ENCODE results near the gene RAB42.

Gene RAB42

GRCh38 chr1:28604962-28605361 lies 12.9 kb downstream of the RAB42 start:
- TF ChIP-seq TAF1 (IDR thresholded peaks at IDR 0.05; ENCODE audit: low read depth) = no peak

- TF ChIP-seq RAD21 (IDR thresholded peaks at IDR 0.05; ENCODE audit: low read depth) (no peak), FOXM1 (IDR thresholded peaks at IDR 0.05; ENCODE audit: borderline replicate concordance, low read depth) (no peak), YY1 (IDR thresholded peaks at IDR 0.05; ENCODE audit: low read depth) (no peak), EGR1 (IDR thresholded peaks at IDR 0.05) (no peak), REST (IDR thresholded peaks at IDR 0.05; ENCODE audit: low read depth) (no peak), CEBPB (IDR thresholded peaks at IDR 0.05) (no peak), ZBTB7A (IDR thresholded peaks at IDR 0.05; ENCODE audit: low read depth) (no peak), EP300 (IDR thresholded peaks at IDR 0.05; ENCODE audit: borderline replicate concordance) (no peak), CREB1 (IDR thresholded peaks at IDR 0.05; ENCODE audit: low read depth) (no peak), TEAD4 (IDR thresholded peaks at IDR 0.05) (no peak), TAF1 (IDR thresholded peaks at IDR 0.05; ENCODE audit: low read depth) (no peak), USF1 (IDR thresholded peaks at IDR 0.05) (no peak), TCF12 (IDR thresholded peaks at IDR 0.05; ENCODE audit: low read depth) (no peak), NFIC (IDR thresholded peaks at IDR 0.05) (no peak)
- TF ChIP-seq, protein P1, sequence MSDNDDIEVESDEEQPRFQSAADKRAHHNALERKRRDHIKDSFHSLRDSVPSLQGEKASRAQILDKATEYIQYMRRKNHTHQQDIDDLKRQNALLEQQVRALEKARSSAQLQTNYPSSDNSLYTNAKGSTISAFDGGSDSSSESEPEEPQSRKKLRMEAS (IDR thresholded peaks at IDR 0.05) = no peak
Observed at GRCh38 chr1:28606771-28607170, 14.7 kb downstream of the RAB42 start.

- no peak for TF ChIP-seq EGR1 (IDR thresholded peaks at IDR 0.05)
- no peak for TF ChIP-seq TCF12 (IDR thresholded peaks at IDR 0.05; ENCODE audit: low read depth)
- no peak for TF ChIP-seq NFIC (IDR thresholded peaks at IDR 0.05)
- TF ChIP-seq YY1 (IDR thresholded peaks at IDR 0.05; ENCODE audit: low read depth) = no peak
- no peak for TF ChIP-seq REST (IDR thresholded peaks at IDR 0.05; ENCODE audit: low read depth)
- TF ChIP-seq USF1 (IDR thresholded peaks at IDR 0.05) = no peak
- TF ChIP-seq CREB1 (IDR thresholded peaks at IDR 0.05; ENCODE audit: low read depth) = no peak
- no peak for TF ChIP-seq TEAD4 (IDR thresholded peaks at IDR 0.05)
- TF ChIP-seq, protein P1 (IDR thresholded peaks at IDR 0.05) = no peak
- no peak for TF ChIP-seq FOXM1 (IDR thresholded peaks at IDR 0.05; ENCODE audit: borderline replicate concordance, low read depth)
Observed at GRCh38 chr1:28613175-28613574, 21.1 kb downstream of the RAB42 start.

DNA sequence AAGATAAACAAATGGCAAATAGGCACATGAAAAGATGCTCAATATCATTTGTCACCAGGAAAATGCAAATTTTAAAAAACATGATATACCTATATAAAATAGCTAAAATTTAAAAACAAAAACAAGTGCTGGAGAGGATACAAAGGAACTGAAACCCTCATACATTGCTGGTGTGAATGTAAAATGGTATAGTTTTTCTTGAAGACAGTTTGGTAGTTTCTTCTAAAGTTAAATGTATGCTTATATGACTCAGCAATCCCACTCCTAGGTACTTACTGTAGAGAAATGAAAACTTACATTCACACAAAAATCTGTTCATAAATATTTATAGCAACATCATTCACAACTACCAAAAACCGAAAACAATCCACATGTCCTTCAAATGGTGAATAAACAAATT lies 39.6 kb downstream of the RAB42 start:
- TF ChIP-seq EP300 (IDR thresholded peaks at IDR 0.05; ENCODE audit: borderline replicate concordance) (no peak), ZBTB7A (IDR thresholded peaks at IDR 0.05; ENCODE audit: low read depth) (no peak), USF1 (IDR thresholded peaks at IDR 0.05) (no peak)

GRCh38 chr1:28632560-28632959 lies 40.5 kb downstream of the RAB42 start:
- TF ChIP-seq CEBPB (IDR thresholded peaks at IDR 0.05) (no peak), REST (IDR thresholded peaks at IDR 0.05; ENCODE audit: low read depth) (no peak), YY1 (IDR thresholded peaks at IDR 0.05; ENCODE audit: low read depth) (no peak), TAF1 (IDR thresholded peaks at IDR 0.05; ENCODE audit: low read depth) (no peak), TEAD4 (IDR thresholded peaks at IDR 0.05) (no peak), EP300 (IDR thresholded peaks at IDR 0.05; ENCODE audit: borderline replicate concordance) (no peak), CREB1 (IDR thresholded peaks at IDR 0.05; ENCODE audit: low read depth) (no peak), TCF12 (IDR thresholded peaks at IDR 0.05; ENCODE audit: low read depth) (no peak), USF1 (IDR thresholded peaks at IDR 0.05) (no peak), FOXM1 (IDR thresholded peaks at IDR 0.05; ENCODE audit: borderline replicate concordance, low read depth) (no peak), RAD21 (IDR thresholded peaks at IDR 0.05; ENCODE audit: low read depth) (no peak), ZBTB7A (IDR thresholded peaks at IDR 0.05; ENCODE audit: low read depth) (no peak), EGR1 (IDR thresholded peaks at IDR 0.05) (no peak), NFIC (IDR thresholded peaks at IDR 0.05) (no peak)
- TF ChIP-seq, protein P1 (IDR thresholded peaks at IDR 0.05) = no peak
